Measurements from ENCODE around the gene UBASH3A.

DNA sequence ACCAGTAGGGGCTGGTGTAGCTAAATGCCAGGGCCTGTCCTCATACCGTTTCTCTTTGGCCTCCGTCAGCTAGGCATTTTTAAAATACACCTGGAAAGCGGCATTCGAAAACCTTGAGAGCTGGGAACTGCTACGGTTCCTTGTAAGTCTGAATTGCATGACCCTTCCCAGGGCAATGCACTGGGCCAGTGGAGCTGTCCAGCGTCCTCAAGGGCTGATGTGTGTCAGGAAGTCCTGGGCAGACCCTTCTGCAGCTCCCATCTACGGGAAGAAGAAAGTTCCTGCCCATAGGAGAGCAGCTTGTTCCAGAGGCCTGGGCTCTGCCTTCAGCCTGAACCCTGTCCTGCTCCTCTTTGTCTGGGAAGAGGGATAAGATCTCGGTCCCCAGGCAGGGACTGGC is 34.1 kb downstream of the UBASH3A start:
- TF ChIP-seq ZC3H11A (IDR thresholded peaks at IDR 0.05) = no peak
- TF ChIP-seq USF2 (IDR thresholded peaks at IDR 0.05) = no peak
- TF ChIP-seq, protein P1, sequence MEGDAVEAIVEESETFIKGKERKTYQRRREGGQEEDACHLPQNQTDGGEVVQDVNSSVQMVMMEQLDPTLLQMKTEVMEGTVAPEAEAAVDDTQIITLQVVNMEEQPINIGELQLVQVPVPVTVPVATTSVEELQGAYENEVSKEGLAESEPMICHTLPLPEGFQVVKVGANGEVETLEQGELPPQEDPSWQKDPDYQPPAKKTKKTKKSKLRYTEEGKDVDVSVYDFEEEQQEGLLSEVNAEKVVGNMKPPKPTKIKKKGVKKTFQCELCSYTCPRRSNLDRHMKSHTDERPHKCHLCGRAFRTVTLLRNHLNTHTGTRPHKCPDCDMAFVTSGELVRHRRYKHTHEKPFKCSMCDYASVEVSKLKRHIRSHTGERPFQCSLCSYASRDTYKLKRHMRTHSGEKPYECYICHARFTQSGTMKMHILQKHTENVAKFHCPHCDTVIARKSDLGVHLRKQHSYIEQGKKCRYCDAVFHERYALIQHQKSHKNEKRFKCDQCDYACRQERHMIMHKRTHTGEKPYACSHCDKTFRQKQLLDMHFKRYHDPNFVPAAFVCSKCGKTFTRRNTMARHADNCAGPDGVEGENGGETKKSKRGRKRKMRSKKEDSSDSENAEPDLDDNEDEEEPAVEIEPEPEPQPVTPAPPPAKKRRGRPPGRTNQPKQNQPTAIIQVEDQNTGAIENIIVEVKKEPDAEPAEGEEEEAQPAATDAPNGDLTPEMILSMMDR (IDR thresholded peaks at IDR 0.05) = no peak
- TF ChIP-seq MYC (IDR thresholded peaks at IDR 0.05; ENCODE audit: borderline replicate concordance, low read length) = no peak
- TF ChIP-seq NR3C1 (IDR thresholded peaks at IDR 0.05) = no peak
- TF ChIP-seq, protein P2, sequence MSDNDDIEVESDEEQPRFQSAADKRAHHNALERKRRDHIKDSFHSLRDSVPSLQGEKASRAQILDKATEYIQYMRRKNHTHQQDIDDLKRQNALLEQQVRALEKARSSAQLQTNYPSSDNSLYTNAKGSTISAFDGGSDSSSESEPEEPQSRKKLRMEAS (IDR thresholded peaks at IDR 0.05) = no peak
- no peak for TF ChIP-seq POLR2A (IDR thresholded peaks at IDR 0.05; ENCODE audit: low read length)
- TF ChIP-seq MAFK (IDR thresholded peaks at IDR 0.05; ENCODE audit: partially characterized antibody) = no peak
- TF ChIP-seq EP300 (IDR thresholded peaks at IDR 0.05) = no peak
- no peak for TF ChIP-seq HOXA7 (CRISPR knock-in tag; IDR thresholded peaks at IDR 0.05)
- no peak for TF ChIP-seq CHD4 (IDR thresholded peaks at IDR 0.05; ENCODE audit: borderline replicate concordance)

All from A549 (cell line).